AG09319 (cell line): Measurements from ENCODE around the gene PRSS50.
"Not testable (repeated sequence)": the region's sequence is repeated elsewhere in the genome, so short reads cannot be mapped to it uniquely, and the experiment has no call there.

Experiments used
- DNase-seq: peaks from one replicate; pipeline ENCODE4 v3.0.0-alpha.2; 2010; ENCODE audit warnings: low read depth; ENCODE audit errors: extremely low read depth
- CTCF ChIP-seq: IDR thresholded peaks from 2 replicates; pipeline ENCODE4 v1.5.1; 2011; ENCODE audit warnings: low read depth, mild to moderate bottlenecking, inconsistent platforms, low read length, moderate library complexity

PRSS50 gene

GRCh38 chr3:46750555-46751038 is 32.9 kb upstream of the PRSS50 start:
- DNase-seq, result no peak
- TF ChIP-seq CTCF, result no peak

GRCh38 chr3:46749129-46749528 is 31.5 kb upstream of the PRSS50 start:
- no peak for DNase-seq
- TF ChIP-seq CTCF, result no peak

GRCh38 chr3:46748170-46748569 is 30.5 kb upstream of the PRSS50 start:
- no peak for TF ChIP-seq CTCF
- DNase-seq, result no peak

GRCh38 chr3:46746711-46747110 is 29.0 kb upstream of the PRSS50 start:
- no peak for DNase-seq
- TF ChIP-seq CTCF, result no peak

GRCh38 chr3:46742992-46743585 is 25.4 kb upstream of the PRSS50 start:
- TF ChIP-seq CTCF, result no peak
- no peak for DNase-seq

- DNase-seq, result not testable (repeated sequence)
These were observed 21.9 kb upstream of the PRSS50 start for GRCh38 chr3:46739565-46739964.

GRCh38 chr3:46737329-46737731 is 19.7 kb upstream of the PRSS50 start:
- no peak for DNase-seq
- TF ChIP-seq CTCF, result no peak
